Muscle of back (tissue), 11 donors: ENCODE results near the gene HSD17B12. TPM values are rescaled to one million over a fixed set of nuclear protein-coding genes. Genes with fewer than 3 reads are reported as not detected.
"Not testable (repeated sequence)": the region's sequence is repeated elsewhere in the genome, so short reads cannot be mapped to it uniquely, and the experiment has no call there.

ENCODE experiments used
- DNase-seq, 3 donors: peaks; one replicate each; pipeline versions ENCODE4 v3.0.0 to v3.0.0-alpha.2; 2013
- polyA plus RNA-seq, 10 donors: library from polyadenylated mRNA; unstranded; fragments of 120-200 nt; gene quantifications; one replicate each; pipeline ENCODE4 v1.2.1, GENCODE V29; 2013; ENCODE audit not compliant: insufficient read length in 10 of 10

HSD17B12 gene
- polyA plus RNA-seq, 10 donors: 28.9 to 44.3 (median 38.0) TPM

DNA sequence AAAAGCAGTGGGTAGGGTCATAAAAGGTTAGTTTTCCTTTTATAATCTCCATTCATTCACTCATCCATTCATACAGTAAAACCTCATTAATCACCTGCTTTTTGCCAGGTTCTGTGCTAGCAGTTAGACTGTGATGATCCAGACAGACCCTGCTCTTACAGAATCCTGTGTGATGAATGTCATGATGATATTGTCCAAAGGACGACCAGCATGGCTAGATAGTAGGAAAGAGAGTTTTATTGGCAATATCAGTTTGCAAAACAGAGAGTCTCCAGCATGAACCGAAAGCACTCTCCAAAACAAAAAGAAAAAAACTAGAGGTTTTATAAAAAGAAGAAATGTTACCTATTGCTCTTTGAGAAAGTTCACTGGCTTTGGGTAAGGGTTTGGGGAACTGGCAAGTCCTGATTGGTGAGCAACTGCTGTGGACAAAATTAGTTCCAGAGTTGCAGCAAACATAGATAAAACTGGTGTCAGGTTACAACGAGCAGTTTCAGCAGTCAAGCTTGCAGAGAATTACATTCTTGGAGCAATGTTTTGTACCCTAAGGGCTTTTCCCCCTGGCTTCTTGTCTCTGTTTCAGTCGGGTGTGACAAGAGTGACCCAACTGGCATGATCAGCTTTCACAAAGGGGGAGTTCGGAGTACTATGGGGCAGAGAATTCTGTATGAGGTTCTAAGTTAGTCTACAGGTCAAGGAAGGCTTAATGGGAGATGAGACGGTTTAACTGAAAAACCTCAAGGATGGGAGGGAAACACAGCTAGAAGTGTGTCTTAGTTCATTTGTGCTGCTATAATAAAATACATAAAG lies 58.3 kb downstream of the HSD17B12 start:
- peak; percentile 8 to 61 (median 34) for DNase-seq

- no peak for DNase-seq
These were observed 66.1 kb downstream of the HSD17B12 start for GRCh38 chr11:43746670-43747069.

GRCh38 chr11:43747130-43747802 lies 66.7 kb downstream of the HSD17B12 start:
- no peak for DNase-seq

DNA sequence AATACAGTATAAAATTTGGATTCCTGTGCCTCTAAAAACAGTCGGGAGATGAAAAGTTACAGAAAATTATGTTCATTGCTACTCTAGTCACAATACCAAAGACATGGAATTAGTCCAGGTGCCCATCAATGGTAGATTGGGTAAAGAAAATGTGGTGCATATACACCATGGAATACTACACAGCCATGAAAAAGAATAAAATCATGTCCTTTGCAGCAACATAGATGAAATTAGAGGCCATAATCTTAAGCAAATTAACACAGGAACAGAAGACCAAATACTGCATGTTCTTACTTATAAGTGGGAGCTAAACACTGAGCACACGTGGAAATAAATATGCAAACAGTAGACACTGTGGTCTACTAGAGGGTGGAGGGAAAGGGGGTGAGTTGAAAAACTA lies 67.6 kb downstream of the HSD17B12 start:
- DNase-seq: no peak

DNA sequence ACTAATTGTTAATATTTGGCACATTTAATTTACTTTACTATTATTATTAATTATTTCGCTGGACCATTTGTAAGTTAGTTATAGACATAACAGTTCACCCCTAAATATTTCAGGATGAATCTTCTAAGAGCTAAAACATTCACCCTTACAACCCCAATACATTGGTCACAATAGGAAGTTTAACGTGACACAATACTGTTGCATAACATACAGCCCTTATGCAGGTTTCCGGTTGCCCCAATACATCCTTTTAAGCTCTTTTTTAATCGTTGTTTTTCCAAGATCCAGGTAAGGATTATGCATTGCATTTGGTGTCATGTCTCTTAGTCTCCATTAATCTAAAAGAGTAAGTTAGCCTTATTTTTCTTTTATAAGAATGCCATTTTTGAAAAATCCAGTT lies 71.2 kb downstream of the HSD17B12 start:
- DNase-seq: no peak

DNA sequence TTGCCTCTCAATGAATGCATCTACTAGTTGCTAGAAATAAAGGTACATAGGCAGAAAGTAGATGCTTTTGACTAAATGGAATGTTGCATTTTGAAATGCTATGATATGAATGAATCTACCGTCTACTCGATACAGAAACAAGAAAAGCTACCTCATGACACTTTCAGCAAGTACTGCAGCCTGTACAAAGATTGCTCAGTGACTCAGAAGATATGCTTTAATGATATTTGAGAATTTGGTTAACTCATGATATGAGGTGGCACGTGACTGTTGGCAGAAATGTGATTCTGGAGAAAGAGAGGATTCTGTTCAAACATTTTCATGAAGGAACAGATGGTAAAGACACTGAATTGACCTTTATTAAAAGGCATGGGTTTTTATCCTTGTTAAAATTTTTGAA lies 76.0 kb downstream of the HSD17B12 start:
- no peak for DNase-seq

GRCh38 chr11:43758927-43759326 lies 78.4 kb downstream of the HSD17B12 start:
- no peak for DNase-seq

DNA sequence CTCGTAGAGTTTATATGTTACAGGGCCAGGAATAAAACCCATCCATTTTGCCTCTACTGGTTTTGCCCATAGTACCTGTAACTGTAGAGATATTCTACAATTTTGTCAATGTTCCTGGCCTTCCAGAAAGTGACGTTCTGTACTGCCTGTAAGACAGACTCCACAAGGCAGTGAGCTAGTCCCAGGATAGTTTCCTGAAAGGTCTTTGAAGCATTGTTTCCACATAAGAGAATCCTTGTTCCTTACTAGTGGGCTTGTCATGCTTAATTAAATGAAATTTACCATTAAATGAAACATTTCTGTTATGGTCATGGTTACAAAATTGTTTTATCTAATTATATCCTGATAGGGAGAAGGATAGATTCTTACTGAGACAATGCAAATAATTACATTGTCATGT lies 80.4 kb downstream of the HSD17B12 start:
- DNase-seq: no peak

DNA sequence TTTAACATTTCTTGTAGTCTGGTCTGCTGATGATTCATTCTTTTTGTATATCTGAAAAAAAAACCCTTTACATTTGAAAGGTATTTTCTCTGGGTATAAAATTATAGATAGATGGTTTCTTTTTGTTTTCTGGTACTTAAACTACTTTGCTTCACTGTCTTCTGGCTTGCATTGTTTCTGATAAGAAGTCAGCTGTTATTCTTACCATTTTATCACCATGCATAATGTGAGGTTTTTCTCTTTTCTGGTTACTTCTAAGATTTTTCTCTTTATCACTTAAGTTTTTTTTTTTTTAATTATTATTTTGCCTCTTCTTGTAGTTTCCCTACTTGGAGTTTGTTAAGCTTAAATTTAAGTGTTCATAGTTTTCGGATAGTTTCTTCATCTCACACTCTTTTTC lies 84.7 kb downstream of the HSD17B12 start:
- no peak for DNase-seq

DNA sequence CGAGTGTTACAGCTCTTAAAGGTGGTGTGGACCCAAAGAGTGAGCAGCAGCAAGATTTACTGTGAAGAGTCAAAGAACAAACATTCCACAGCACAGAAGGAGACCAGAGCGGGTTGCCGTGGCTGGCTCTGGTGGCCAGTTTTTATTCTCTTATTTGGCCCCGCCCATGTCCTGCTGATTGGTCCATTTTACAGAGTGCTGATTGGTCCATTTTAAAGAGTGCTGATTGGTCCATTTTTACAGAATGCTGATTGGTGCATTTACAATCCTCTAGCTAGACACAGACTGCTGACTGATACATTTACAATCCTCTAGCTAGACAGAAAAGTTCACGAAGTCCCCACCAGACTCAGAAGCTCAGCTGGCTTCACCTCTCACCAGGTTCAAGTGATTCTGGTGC lies 88.1 kb downstream of the HSD17B12 start:
- not testable (repeated sequence) for DNase-seq

DNA sequence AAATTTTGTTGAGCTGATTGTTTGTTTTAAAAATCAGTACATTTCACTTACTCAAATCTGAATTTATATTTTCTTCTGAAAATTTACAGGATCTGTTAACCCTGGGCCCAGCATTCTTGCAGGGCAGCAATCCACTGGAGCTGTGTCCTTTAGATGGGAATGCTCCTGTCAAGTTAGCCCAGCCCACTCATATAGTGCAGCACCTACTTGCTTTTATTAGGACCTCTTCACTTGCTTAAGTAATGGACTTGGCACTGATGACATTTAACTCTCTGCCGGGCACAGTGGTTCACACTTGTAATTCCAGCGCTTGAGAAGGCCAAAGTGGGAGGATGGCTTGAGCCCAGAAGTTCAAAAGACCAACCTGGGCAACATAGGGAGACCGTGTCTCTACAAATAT lies 89.6 kb downstream of the HSD17B12 start:
- no peak for DNase-seq

- no peak for DNase-seq
These were observed 92.2 kb downstream of the HSD17B12 start for GRCh38 chr11:43772733-43773132.

- no peak for DNase-seq
These were observed 94.2 kb downstream of the HSD17B12 start for GRCh38 chr11:43774786-43775185.

DNA sequence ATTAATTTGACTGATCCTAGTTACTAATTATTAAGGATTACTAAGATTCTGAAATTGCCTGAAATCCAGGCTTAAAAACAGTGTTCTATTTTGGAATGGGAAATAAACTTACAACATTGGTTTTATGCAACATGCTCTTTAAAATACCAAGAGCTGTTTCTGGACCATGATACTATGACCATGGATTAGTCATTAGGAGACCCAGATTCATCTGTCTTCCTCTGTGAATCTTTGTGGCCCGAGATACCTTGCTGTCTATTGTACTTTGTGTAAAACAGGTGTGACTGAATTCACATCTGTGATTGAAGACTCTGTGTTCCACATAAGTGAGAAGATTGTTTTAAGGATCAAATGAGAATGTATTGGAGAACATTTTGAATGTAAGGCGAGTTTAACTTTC lies 98.8 kb downstream of the HSD17B12 start:
- DNase-seq: no peak

GRCh38 chr11:43784301-43784700 lies 103.8 kb downstream of the HSD17B12 start:
- DNase-seq: no peak

GRCh38 chr11:43784866-43785265 lies 104.3 kb downstream of the HSD17B12 start:
- no peak for DNase-seq

- DNase-seq: no peak
These were observed 104.8 kb downstream of the HSD17B12 start for GRCh38 chr11:43785318-43785717.

GRCh38 chr11:43786016-43786415 lies 105.5 kb downstream of the HSD17B12 start:
- no peak for DNase-seq

DNA sequence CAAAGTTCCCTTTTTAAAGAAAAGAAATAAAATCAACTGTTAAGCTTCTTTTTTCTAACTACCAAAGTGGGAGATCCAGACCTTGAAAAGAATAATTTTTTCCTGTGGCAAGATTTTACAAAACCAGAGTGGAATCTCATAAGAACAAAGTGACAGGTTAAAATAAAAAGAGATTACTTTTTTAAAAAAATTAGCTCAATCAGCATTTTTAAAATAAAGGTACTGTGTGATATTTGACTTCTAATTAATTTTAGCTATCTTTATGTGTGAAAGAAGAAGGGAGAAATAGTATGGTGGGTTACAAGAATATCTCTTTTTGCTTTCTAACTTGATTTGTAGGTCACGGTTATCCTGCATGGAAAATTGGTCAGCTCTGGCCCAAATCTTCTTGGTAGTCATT lies 107.3 kb downstream of the HSD17B12 start:
- DNase-seq: no peak

DNA sequence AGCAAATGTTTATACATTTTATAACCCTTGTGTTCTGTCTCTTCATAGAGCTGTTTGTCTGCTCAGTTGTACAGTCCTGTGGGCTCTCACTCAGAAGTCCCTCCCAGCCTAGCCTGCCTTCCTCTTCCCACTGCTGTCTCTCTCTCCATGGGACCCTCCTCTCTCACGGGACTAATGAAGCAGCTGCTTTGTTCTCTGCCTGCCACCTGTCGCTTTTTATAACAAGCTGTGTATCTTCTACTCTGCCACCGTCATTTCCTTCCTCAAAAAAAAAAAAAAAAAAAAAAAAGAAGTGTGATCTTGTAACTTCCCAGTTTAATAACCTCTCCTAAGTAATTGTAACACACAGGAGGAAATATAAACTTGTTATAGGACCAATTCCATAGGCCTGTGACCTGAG lies 107.9 kb downstream of the HSD17B12 start:
- DNase-seq: peak; percentile 38 to 52 (median 40)

GRCh38 chr11:43789700-43790443 lies 109.3 kb downstream of the HSD17B12 start:
- DNase-seq: peak in 1 of 3 donors; percentile 38

GRCh38 chr11:43790444-43790794 lies 109.9 kb downstream of the HSD17B12 start:
- DNase-seq: peak in 1 of 3 donors; percentile 16

GRCh38 chr11:43797337-43797736 lies 116.8 kb downstream of the HSD17B12 start:
- no peak for DNase-seq
